NCI-H1105 treated with DMSO at 0.1 percent for 48 hours (cell line): ENCODE results near the gene SVOPL.
"Not testable (repeated sequence)": the region's sequence is repeated elsewhere in the genome, so short reads cannot be mapped to it uniquely, and the experiment has no call there.

ENCODE experiments used
- DNase-seq: peaks from one replicate; lab custom pipeline; 2025; lab: John Stamatoyannopoulos, UW

Gene SVOPL

GRCh38 chr7:138700857-138701536, at the start of gene SVOPL:
TSS of gene SVOPL (minus strand) at chr7:138701362. CDS start at chr7:138679045, 22,317 bp downstream.
- no peak for DNase-seq

DNA sequence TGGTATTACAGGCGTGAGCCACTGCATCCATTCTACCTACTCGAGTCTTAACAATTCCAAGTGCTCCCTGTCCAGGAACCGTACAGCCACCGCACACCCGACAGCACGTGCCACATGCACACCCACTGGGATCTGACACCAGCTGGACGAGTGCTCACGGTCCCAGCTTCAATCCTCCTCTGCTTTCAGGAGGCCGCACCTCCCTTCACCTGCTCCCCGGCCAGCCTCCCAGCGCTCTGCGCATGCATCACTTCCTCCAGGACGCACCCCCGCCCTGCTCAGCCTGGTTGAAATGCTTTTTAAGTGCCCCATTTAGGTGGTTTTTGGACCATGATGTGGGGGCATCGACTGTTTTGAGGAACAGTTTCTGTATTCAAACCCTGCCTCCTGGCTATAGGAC, 49.3 kb upstream of the SVOPL start:
- no peak for DNase-seq

- no peak for DNase-seq
These were observed 48.8 kb upstream of the SVOPL start for GRCh38 chr7:138749960-138750359.

DNA sequence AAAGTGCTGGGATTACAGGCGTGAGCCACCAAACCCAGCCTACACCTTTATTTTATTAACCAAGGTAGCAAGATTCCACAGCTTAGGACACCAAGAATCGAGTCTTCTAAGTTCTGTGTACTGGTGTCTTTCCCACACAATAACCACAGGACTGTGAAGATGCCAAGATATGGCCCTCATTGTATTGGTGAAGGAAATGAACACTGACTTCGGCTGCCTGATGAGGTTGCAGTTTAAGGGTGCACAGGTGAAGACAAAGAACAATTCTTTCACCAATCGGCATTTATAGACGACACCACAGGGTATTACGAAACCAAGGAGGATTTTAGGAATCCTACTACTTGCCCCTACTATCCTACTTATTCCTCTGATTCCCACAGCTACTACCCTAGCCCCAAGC, 47.5 kb upstream of the SVOPL start:
- DNase-seq, result no peak

- no peak for DNase-seq
These were observed 44.9 kb upstream of the SVOPL start for GRCh38 chr7:138746073-138746472.

DNA sequence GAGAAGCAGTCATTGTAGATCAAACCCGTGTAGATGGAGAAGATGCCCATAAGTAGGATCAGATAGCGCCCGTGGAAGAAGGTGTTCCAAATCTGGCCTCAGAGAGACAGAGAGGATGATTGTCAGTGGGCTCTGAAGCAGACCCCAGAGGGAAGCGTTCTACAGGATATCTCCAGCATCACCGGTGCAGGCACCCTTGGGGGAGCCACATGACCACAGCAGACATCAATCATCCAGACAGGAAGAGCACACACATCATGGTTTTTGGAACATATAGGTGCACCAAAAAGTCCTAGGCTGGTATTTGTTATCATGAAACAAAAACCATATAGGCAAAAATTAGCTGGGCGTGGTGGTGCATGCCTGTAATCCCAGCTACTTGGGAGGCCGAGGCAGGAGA, 44.0 kb upstream of the SVOPL start:
- no peak for DNase-seq

- DNase-seq, result no peak
These were observed 40.2 kb upstream of the SVOPL start for GRCh38 chr7:138741453-138741735.

GRCh38 chr7:138739859-138740258, 38.7 kb upstream of the SVOPL start:
- no peak for DNase-seq

DNA sequence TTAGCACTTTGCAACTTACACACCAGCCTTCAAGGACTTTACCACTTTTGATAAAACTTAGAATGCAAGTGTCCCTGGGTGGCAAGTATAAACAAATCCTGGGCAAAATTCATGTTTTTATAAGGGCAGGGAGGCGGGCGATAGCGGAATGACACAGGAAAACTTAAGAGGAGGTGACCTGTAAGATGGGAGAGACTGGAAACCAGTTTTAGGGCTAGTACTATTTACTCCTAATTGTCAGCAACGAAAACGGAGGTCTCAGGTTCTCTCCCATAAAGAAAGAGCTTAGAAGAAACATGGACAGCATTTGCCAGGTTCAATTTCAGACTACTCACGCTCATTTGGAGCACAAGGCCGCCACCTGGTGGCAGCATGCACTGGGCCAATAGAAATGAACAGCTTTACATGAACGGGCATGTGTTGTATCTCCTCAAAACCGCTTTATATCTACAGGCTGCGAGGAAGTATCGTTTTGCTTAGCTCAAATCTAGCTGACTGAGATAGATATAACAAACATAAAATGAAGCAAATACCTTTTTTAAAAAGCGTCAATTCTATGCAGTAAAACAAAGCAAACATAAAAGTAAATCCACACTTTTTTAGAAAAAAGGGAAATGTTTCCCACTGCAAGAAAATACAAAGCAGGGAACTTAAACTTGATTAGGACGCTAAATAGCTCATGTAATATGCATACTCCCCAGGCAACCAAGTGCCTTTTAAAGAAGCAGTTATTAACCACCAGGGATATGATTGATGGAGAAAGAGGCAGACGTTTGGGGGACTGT, 37.6 kb upstream of the SVOPL start:
- peak; percentile 80 for DNase-seq

GRCh38 chr7:138738114-138738513, 37.0 kb upstream of the SVOPL start:
- DNase-seq, result no peak

DNA sequence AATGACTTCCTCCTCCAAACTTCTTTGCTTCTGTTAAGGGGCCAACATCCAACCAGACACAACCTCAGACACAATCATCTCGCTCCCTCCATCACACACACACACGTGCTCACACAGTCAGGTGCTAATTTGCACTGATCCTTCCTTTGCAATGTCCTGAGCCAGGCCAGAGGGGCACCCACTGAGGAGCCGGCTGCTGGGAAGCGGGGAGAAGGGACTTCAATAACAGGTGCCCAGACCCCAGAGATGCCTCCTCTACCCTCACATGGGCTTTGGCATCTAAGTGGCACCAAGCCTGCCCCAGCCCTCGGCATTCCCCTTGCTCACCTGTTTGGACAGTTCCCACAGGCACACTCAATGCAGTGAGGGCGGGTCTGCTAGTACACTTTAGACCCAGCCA, 34.2 kb upstream of the SVOPL start:
- no peak for DNase-seq

DNA sequence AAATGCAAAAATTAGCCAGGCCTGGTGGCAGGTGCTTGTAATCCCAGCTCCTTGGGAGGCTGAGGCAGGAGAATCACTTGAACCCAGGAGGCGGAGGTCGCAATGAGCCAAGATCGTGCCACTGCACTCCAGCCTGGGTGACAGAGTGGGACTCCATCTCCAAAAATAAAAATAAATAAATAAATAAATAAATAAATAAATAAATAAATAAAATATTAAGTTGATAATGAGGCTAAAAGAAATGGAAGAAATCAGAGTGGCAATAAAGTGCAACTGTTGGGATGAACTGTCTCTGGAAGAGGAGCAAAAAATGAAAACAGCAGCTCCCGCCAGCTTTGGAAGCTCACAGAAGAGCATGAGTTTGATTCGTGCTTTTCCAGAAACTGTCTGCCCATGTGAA, 30.6 kb upstream of the SVOPL start:
- DNase-seq, result not testable (repeated sequence)

- DNase-seq, result no peak
These were observed 28.3 kb upstream of the SVOPL start for GRCh38 chr7:138729444-138729843.

GRCh38 chr7:138727336-138728099, 26.4 kb upstream of the SVOPL start:
- DNase-seq, result peak; percentile 7

- DNase-seq, result no peak
These were observed 25.1 kb upstream of the SVOPL start for GRCh38 chr7:138726288-138726687.

- DNase-seq, result no peak
These were observed 19.1 kb upstream of the SVOPL start for GRCh38 chr7:138720286-138720685.

DNA sequence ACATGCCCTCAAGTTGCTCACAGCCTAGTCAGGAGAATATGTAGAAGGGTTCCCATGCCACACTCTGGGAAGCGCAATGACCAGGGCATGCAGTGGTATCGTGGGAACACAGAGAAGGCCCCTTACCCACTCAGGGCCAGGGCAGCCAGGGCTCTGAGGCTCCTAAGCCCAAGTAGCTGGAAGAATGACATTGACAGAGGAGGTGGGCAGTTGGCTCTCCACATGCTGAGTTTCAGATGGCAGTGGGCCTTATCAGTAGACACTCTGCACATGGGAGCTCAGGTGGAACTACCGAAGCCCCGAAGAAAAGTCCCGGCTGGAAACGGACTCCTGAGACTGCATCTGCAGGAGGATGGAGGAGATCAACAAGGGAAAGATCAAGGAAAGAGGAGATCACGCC, 15.7 kb upstream of the SVOPL start:
- DNase-seq, result no peak

GRCh38 chr7:138713191-138713590, 12.0 kb upstream of the SVOPL start:
- no peak for DNase-seq

GRCh38 chr7:138712652-138713051, 11.5 kb upstream of the SVOPL start:
- no peak for DNase-seq

DNA sequence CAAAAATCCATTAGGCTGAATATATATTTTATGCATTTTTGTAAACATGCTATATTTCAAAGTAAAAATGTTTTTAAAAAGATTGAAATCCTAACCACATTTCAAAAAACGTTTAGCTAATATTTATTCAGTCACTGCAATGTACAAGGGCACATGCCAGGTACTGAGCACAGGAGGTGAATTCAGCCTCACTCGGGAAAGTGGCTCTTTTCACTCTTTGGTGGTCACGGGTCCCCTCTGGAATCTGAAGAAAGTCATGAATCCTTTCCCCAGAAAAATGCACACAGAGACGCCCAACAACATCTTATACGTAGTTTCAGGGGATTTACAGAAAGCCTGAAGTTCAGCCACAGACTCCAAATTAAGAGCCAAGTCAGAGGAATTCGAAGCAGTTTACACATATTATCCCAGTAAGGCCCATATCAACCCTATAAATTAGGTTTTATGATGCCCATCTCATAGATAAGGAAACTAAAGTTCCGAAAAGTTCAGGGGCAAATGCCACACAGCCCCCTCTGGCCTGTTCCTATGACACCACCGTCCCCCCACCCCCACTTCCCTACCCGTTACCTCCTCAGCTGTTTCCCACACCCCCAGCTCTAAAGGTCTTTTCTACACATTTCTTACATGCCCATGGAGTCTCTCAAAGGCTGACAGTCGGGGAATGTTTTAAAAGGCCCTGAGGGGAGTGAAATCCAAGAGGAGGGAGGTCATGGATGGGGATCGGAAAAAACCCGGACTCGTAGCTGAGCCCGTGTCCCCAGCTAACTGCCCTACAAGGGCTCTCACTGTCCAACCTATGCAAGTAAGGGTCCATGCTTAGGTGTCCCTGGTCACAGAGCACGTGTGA, 9.6 kb upstream of the SVOPL start:
- no peak for DNase-seq

- no peak for DNase-seq
These were observed 4.0 kb upstream of the SVOPL start for GRCh38 chr7:138705167-138705566.

DNA sequence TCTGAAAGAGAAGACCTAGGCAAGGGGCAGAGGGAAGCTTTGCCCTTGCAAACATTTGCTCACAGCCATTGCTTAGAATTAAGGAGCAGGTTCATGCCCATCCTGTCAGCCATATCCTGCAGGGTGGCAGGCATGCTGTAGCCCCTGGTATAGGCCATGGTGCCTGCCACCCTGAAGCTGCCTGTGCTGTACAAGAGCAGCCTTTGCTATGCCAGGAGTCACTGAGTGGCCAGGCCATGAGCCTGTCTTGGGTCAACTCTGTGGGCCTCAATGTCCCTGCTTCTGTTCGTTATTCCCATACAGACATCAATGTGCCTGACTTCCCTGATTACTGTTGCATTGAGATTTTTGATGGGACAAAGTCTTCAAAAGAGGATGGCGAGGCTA, 368 bp upstream of the SVOPL start:
- no peak for DNase-seq
